SIG-M5 treated with dmso at 0.1 percent for 504 hours (cell line): Measurements from ENCODE around the gene AGK.

Source experiments
- DNase-seq: peaks from one replicate; lab custom pipeline; 2025; ENCODE audit not compliant: unreplicated experiment; lab: John Stamatoyannopoulos, UW

Gene AGK

DNA sequence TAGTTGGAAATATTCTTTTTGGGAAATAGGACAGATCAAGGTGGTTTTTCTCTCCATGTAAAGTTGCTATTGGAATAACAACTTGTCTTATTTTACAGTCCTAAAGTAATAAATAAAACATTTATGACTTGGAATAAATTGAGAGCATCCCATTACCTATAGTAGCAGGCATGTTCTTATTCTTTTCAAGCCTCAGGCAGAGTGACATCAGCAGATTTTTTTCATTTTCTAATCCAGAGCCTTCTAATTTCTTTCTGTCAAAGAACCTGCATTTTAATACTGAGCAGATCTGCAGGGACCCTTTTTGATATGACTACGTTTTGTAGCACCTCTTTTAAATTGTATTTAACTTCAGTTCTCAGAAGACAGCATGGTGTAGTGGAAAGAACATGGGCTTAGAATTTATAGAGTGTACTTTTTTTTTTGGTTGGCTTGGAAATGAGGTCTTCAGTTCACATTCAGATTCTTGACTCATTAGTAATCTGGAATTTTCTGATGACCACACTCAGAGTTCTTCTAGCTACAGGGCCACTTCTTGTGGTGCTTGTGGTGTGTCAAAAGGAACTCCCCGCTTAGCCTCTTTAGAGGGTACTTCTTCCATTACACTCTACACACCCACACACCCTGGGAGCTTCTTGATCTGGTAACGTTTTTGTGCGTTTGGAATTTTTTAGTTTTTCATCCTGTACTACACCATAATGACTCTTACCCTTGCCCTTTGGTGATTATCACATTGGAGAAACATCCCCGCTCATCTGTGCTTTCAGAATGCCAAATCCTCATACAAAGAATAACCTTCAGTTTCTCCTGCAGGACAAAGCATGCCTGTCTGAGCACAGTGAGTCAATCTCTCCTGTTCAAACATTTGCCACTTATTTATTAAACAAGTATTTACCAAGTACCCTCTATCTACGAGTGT, 34.6 kb downstream of the AGK start:
- DNase-seq: no peak

DNA sequence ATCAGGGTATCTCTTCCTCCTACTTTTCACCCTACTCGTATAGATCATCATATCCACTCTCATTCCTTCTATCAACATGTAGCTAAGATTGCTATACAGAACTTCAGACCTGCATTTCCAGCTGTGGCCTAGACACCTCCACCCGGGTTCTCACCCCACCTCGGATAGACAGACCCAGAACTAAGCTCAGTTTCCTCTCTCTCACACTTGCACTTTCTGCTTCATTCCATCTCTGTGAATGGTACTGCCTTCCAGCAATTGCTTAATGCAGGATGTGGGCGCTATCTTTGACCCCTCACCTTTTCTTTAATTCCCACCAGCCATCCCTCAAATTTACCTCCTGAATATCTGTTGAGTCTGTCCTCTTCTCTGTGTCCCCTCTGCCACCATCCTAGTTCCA, 35.7 kb downstream of the AGK start:
- DNase-seq: no peak

- no peak for DNase-seq
Observed at GRCh38 chr7:141587304-141587703, 36.1 kb downstream of the AGK start.

DNA sequence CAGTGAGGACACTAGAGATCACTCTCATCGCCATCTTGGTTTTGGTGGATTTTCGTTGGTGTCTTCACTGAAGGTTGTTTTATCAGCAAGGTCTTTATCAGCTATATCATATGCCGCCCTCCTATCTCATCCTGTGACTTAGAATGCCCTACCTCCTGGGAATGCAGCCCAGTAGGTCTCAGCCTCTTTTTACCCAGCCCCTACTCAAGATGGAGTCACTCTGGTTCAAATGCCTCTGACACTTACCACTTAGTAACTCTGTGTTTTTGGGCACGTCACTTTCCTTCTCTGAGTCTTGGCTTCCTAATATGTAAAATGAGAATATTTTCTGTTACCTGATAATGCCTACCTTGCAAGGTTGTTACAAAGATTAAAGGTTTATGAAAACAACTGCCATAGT, 37.7 kb downstream of the AGK start:
- DNase-seq: no peak

GRCh38 chr7:141590071-141590470, 38.9 kb downstream of the AGK start:
- DNase-seq: no peak

DNA sequence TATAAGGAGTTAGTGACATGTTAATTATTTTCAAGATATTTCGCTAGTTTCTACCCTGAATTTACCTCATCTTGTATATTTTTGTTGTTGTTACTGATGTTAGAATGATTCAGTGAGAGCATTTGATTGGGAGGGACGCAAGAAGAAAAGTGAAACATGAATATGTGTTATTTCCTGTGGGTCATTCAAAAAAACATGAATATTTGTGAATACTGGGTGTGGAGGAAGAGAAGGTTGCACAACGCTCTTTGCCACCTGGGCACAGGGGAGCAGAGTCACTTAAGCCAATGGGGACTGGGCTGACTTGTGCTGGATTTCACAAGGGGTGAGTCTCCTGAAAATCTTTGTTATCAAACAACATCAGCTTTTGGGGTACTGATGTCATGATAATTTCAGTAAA, 39.5 kb downstream of the AGK start:
- DNase-seq: no peak

DNA sequence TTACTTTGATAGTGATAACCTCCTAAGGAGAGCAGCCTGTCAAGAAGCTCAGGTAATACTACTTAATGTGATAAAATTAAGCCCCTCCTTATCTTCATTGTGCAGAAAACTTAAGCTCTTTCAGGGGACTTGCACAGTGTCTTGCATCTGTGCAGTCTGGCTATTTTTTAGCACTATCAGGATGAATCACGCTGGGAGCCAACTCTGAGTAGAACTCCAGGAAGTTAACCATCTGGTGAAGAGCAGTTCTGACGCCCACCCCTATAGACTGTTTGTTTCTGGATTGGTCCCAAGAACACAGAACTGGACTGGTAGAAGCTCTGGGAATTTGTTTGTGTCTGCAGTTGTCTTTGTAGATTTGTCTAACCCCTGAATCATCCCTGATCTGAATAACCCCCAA, 41.9 kb downstream of the AGK start:
- DNase-seq: no peak

GRCh38 chr7:141597966-141598365, 46.8 kb downstream of the AGK start:
- DNase-seq: no peak

DNA sequence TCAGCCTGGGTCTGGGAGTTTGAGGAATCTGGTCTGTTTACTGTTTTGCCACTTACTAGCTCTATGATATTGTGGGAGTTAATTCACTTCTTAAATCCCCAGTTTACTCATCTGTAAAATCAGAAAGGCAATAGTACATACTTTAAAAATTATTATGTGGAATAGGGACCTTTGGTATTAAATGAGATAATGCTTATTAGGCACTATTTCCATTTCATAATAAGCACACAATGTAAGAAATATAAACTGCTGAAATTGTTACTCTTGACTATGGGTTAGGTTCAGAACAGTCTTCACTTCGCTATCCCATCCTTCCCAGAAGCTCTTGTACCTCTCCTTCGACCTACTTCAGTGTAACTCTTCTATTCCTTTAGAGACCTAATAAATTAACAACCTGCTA, 47.2 kb downstream of the AGK start:
- no peak for DNase-seq

GRCh38 chr7:141600168-141601006, 49.2 kb downstream of the AGK start:
- DNase-seq: no peak

DNA sequence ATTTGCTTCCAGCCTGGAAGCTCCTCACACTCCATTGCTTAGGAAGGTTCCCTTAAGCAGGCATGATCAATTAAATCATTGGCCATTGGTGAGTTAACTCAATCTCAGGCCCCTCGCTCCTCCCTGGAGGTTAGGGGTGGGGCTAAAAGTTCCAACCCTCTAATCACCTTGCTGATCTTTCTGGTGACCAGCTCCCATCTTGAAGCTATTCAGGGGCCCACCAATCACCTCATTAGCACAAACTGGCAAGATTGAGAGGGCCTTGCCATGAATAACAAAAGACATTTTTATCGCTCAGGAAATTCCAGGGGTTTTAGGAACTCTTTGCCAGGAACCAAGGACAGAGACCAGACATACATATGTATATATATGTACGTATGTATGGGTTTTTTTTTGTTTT, 58.4 kb downstream of the AGK start:
- no peak for DNase-seq

DNA sequence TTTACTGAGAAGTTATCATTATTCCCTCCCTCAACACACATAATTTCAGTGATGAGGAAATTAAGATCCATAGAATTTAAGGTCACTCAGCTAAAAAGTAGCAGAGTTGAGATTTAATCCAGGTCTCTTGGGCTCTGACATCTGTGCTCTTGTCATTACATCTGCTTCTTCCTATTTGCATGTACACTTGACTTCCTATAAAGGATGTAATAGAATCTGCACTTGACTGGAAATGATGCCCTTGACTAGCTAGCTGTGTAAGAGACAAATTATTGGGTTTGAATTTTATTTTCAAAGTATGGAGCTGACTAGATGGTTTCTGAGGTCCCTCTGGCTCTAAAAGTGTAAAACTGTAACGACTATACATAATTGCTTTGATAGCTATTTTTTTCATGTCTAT, 59.5 kb downstream of the AGK start:
- DNase-seq: no peak

GRCh38 chr7:141612861-141613260, 61.7 kb downstream of the AGK start:
- DNase-seq: no peak

DNA sequence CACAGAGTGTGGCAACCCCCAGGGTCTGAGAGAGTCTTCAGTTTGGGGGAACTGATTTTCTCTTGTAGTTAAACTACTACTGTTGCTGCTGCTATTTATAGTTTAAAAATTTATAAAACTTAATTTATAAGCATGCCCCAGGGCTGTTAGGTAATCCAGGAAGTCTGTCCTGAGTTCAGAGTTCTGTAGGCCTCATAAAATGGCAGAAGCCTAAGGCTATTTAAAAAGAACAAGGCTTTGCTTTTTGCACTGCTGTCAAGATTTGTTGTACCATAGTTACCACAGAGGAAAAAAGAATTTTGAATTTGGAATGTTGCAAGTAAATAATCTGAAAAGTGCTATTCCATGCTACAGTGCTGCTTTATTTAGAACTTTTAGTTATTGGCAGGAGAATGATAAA, 66.1 kb downstream of the AGK start:
- DNase-seq: no peak

DNA sequence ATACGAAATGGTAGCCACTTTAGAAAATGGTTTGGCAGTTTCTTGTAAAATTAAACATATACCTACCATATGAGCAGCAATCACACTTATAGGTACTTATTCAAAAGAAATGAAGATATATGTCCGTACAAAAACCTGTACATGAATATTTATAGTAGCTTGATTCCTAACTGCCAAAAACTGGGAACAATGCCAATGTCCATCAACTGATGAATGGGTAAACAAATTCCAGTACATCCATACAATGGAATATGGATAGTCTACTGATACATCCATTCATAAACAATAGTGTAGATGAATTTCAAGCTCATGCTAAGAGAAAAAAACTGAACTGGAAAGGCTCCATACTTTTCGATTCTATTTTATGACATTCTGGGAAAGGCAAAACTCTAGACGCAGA, 68.5 kb downstream of the AGK start:
- DNase-seq: no peak

GRCh38 chr7:141624763-141625162, 73.6 kb downstream of the AGK start:
- no peak for DNase-seq

DNA sequence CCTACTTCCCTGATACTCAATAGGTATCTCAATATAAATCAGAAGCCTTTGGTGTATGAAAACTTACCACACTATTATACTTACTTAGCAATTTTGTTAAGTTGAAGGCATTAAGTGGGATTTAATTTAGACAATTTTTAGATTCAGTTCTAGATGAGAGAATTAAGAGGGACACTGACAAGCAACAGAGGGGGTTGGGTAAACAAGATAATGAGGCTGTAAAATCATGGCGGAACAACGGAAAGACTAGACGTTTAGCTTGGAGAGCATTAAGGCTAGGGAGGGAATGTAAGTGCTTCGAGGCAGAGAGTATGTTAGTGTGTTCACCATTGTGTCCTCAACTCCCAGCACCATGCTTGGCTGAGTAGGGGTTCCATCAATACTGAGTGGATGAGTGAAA, 79.4 kb downstream of the AGK start:
- DNase-seq: no peak

GRCh38 chr7:141631525-141631924, 80.3 kb downstream of the AGK start:
- no peak for DNase-seq

- DNase-seq: no peak
Observed at GRCh38 chr7:141634065-141634464, 82.9 kb downstream of the AGK start.

DNA sequence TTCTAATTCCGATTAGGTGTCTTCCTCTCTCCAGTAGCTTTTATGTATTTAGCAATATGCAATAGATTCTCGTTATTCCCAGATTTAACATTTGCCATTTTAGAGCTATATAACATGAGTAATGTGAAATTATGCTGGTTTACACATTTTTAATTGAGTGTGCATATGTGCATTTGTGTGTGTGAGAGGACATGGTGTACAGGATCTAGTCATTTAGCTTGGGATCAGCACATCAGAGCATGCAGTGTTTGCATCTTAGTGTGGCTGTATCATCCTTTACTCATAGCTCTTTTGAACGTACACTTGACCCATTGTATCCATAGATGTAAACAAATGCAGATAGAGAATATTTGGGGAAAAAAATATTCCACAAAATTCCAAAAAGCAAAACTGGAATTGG, 84.8 kb downstream of the AGK start:
- no peak for DNase-seq

DNA sequence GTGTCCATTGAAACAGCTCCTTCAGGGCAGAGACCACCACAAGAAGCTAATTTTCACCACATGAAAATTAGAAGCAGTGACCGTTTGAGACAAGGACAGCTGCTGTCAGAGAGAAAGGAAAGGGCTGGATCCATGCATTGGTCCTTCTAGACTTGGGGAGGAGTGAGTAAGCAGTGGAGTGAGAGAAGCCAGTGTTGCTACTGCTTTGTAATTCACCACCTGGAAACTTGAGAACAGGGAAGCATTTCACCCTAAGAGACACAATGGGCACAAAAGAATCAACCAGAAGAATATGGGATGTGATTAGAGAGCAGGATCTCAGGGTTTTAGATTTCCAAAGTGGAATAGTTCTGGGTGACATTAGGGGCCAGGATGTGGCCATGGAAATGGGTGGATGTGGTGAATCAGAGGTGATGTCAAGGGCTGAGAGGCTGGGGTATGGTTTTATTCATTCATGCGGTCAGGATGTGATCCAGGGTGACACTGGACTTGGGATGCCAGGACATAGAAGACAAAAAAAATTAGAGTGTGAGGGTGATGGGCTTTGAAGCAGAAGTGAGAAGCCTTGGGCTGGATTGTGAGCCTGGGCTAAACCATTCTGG, 89.1 kb downstream of the AGK start:
- no peak for DNase-seq

GRCh38 chr7:141641876-141642275, 90.7 kb downstream of the AGK start:
- DNase-seq: peak; percentile 19
